ENCODE data around the gene TMEM165.

The TMEM165 gene

DNA sequence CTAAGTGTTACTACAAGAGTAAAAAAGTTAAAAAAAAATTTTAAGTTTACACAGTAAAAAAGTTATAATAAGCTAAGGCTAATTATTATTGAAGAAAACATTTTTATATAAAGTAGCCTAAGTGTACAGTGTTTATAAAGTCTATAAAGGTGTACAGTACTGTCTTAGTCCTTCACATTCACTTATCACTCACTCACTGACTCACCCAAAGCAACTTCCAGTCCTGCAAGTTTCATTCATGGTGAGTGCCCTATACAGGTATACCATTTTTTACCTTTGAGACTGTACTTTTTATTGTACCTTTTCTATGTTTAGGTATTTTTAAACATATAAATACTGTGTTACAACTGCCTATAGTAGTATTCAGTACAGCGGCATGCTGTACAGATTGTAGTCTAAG, 74.2 kb downstream of the TMEM165 start:
- no peak for DNase-seq

Measured in NCI-H1436 treated with DMSO at 0.1 percent for 48 hours (cell line).